Caco-2 (cell line): ENCODE measurements around the gene NELFB. TPM values are rescaled to one million over a fixed set of nuclear protein-coding genes. Genes with fewer than 3 reads are reported as not detected.

Experiments used
- BruUV-seq: library from RNA; stranded (reverse); fragments of 400-500 nt; replicated peaks from 2 replicates; lab custom pipeline; 2021; lab: Mats Ljungman, UMichigan
- CTCF ChIA-PET: fragments of 300-600 bp; sonication (Branson Sonifier 250); formaldehyde crosslinking; loops from one replicate; lab custom pipeline; 2022; ENCODE audit warnings: antibody characterized with exemption; lab: Charles Lee
- POLR2A ChIA-PET: fragments of 300-600 bp; sonication (Branson Sonifier 250); formaldehyde crosslinking; loops from one replicate; lab custom pipeline; 2022; ENCODE audit warnings: antibody characterized with exemption; lab: Charles Lee
- DNase-seq, 2 experiments: peaks; one replicate each; pipeline versions ENCODE4 v3.0.0 to v3.0.0-alpha.2; 2020 to 2022
- H3K27me3 ChIP-seq: replicated peaks from 2 replicates; pipeline ENCODE4 v1.6.0; 2011; ENCODE audit warnings: low read length; ENCODE audit not compliant: control insufficient read depth, insufficient read depth
- H3K36me3 ChIP-seq: 2 replicates; pipeline ENCODE4 v1.5.1; 2011; ENCODE audit warnings: low read length; ENCODE audit not compliant: control insufficient read depth, insufficient read depth
- H3K4me1 ChIP-seq: fragments of 250-450 bp; sonication (Bioruptor Pico); 2 replicates; pipeline ENCODE4 v1.5.1; 2020; ENCODE audit warnings: mild to moderate bottlenecking
- H3K4me3 ChIP-seq: 2 replicates; pipeline ENCODE4 v1.5.1; 2011; ENCODE audit warnings: low read depth, mild to moderate bottlenecking, control low read depth, low read length
- H3K9me3 ChIP-seq: fragments of 250-450 bp; sonication (Bioruptor Pico); 2 replicates; pipeline ENCODE4 v1.5.1; 2020; ENCODE audit warnings: mild to moderate bottlenecking, moderate library complexity
- H3K27ac Mint-ChIP-seq: one replicate; pipeline ENCODE4 v1.8.0; 2022; ENCODE audit warnings: mixed read lengths; ENCODE audit not compliant: unreplicated experiment
- H3K27me3 Mint-ChIP-seq: one replicate; pipeline ENCODE4 v1.8.0; 2022; ENCODE audit warnings: mixed read lengths; ENCODE audit not compliant: insufficient read depth, unreplicated experiment
- H3K36me3 Mint-ChIP-seq: one replicate; pipeline ENCODE4 v1.8.0; 2022; ENCODE audit warnings: mild to moderate bottlenecking, mixed read lengths; ENCODE audit not compliant: insufficient read depth, unreplicated experiment
- H3K4me1 Mint-ChIP-seq: one replicate; pipeline ENCODE4 v1.8.0; 2022; ENCODE audit warnings: low read depth, mixed read lengths; ENCODE audit not compliant: unreplicated experiment
- H3K4me3 Mint-ChIP-seq: one replicate; pipeline ENCODE4 v1.8.0; 2022; ENCODE audit warnings: mild to moderate bottlenecking, moderate library complexity, mixed read lengths; ENCODE audit not compliant: unreplicated experiment
- H3K9me3 Mint-ChIP-seq: one replicate; pipeline ENCODE4 v1.8.0; 2022; ENCODE audit warnings: mixed read lengths; ENCODE audit not compliant: unreplicated experiment
- intact Hi-C: fragments of 100-400 bp; cut with micrococcal nuclease; formaldehyde crosslinking; loops from one replicate; pipeline ENCODE4 v1.10.0; 2022; ENCODE audit not compliant: unreplicated experiment
- total RNA-seq: library from RNA; stranded (reverse); gene quantifications from 2 replicates; pipeline ENCODE4 v1.2.3, GENCODE V29; 2022
- TF ChIP-seq, protein P1 (sequence below), 2 experiments: fragments of 200-600 bp in 1 of 2; IDR thresholded peaks; 1 replicate in 1 of 2; 2 replicates in 1 of 2; pipeline versions ENCODE4 v1.5.1 to v1.8.0; 2011 to 2022; ENCODE audit warnings: antibody characterized with exemption in 1 of 2, control low read depth in 1 of 2, inconsistent platforms in 1 of 2, low read depth in 1 of 2, low read length in 1 of 2, mild to moderate bottlenecking in 1 of 2, moderate library complexity in 1 of 2; ENCODE audit not compliant: insufficient read depth in 1 of 2, severe bottlenecking in 1 of 2, unreplicated experiment in 1 of 2

The NELFB gene
- total RNA-seq, 1 experiment from 2014 or later = 79.1 TPM

DNA sequence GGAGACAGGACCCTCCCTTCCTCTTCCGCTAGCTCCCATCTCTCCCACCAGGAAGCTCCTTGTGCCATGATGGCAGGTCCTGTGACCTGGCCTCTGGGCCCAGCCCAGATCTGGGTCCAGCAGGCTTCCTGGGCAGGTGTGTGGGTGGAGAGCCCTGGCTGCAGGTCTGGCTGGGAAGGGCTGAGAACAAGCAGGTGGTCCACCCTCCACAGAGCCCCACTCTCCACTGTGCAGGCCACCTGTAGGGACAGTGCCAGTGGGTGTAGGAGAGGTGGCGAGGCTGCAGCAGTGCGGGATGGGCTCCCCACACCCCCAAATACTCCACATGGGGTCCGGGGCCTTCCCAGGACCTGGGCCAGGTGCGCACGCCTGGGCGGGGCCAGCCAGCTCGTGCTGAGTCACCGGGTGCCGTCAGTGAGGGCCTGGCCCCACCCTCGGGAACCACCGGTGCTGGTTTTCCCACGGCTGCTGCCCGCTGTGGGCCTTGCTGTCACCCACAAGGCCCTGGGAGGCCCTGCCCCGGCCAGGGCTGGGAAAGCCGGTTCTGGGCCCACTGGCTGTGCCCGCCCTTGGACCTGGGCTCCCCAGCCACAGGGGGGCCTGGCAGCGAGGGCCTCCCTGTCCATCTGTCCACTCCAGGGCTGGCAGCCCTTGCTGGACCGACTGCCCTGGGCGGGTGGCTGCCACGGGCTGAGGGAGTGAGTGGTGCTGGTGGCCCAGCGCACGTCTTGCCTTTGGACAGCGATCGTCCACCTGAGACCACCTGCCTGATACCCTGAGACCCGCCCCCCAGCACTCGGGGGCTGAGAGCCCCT is 56.3 kb downstream of the NELFB start:
- ChIA-PET POLR2A (interaction anchor here (1.3 kb wide), 1 partner anchor 9 kb away, joined by 7 read pairs; the partner anchor contains the start of gene NRARP), CTCF (interaction anchor here (1.0 kb wide), 1 partner anchor 9 kb away, joined by 3 read pairs; the partner anchor contains the start of gene NRARP)
- Histone ChIP-seq H3K9me3 (no peaks in the 10 kb centered on the region), H3K4me3 (no peak overlapping the region), H3K4me1 (peaks cover 62% of the 10 kb centered on the region), H3K27me3 (no peaks in the 10 kb centered on the region), H3K36me3 (no peaks in the 10 kb centered on the region)
- Mint-ChIP-seq H3K9me3 (no peaks in the 10 kb centered on the region), H3K4me1 (no peaks in the 10 kb centered on the region), H3K27ac (no peak overlapping the region), H3K36me3 (no peaks in the 10 kb centered on the region), H3K27me3 (no peaks in the 10 kb centered on the region), H3K4me3 (no peak overlapping the region)
- no TSS peak for BruUV-seq
- peak in 1 of 2 experiments; percentile 60 for DNase-seq
- TF ChIP-seq, protein P1, sequence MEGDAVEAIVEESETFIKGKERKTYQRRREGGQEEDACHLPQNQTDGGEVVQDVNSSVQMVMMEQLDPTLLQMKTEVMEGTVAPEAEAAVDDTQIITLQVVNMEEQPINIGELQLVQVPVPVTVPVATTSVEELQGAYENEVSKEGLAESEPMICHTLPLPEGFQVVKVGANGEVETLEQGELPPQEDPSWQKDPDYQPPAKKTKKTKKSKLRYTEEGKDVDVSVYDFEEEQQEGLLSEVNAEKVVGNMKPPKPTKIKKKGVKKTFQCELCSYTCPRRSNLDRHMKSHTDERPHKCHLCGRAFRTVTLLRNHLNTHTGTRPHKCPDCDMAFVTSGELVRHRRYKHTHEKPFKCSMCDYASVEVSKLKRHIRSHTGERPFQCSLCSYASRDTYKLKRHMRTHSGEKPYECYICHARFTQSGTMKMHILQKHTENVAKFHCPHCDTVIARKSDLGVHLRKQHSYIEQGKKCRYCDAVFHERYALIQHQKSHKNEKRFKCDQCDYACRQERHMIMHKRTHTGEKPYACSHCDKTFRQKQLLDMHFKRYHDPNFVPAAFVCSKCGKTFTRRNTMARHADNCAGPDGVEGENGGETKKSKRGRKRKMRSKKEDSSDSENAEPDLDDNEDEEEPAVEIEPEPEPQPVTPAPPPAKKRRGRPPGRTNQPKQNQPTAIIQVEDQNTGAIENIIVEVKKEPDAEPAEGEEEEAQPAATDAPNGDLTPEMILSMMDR (IDR thresholded peaks at IDR 0.05; ENCODE audit: insufficient read depth in 1 of 2, low read depth in 1 of 2, low read length in 1 of 2, severe bottlenecking in 1 of 2, unreplicated experiment in 1 of 2) = no peak
- intact Hi-C loops = no loop called here

DNA sequence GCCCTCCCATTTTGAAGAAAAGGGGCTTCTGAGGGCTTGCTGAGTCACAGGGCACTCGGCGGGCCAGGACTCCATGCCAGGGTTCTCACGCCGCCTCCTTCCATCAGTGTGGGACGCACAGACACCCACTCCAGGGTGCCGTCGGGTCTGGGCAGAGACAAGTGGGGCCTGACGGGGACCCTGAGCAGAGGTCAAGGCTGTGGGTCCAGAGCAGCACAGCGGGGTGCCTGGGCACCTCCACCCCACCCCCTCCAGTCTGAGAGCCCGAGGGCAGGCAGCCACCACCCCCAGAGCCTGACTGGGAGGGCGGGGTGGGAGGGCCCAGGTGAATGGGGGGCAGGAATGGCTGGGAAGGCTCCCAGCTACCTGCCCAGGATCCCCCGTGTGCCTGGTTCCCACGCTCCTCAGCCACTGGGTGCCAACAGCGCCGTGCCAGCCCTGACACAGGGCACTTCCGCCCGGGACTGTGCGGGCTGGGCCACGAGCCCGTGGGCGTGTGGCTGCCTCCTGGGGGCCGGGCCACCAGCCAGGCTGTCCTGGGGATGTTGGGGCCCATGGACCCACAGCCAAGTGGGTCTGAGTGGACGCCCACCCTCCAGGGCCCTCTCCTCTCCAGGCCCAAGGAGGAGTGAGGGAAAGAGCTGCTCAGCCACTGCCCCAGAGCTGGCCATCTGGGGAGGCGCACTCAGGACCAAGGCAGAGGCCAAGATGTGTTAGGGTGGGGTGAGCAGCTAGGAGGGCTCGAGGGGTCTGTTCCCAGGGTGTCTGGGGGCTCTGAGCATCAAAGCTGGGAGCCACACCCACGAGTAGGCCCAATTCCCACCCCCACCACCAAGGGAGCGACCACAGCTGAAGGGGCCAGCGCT is 57.1 kb downstream of the NELFB start:
- POLR2A ChIA-PET = interaction anchor here (1.3 kb wide), 2 partner anchors 10 kb away, joined by 4 to 7 read pairs; partner anchors contain the start of gene NRARP
- Mint-ChIP-seq H3K36me3 (no peaks in the 10 kb centered on the region), H3K4me3 (no peak overlapping the region), H3K27ac (no peak overlapping the region), H3K4me1 (no peaks in the 10 kb centered on the region), H3K9me3 (no peaks in the 10 kb centered on the region), H3K27me3 (no peaks in the 10 kb centered on the region)
- intact Hi-C loops = no loop called here
- TF ChIP-seq, protein P1 (IDR thresholded peaks at IDR 0.05; ENCODE audit: insufficient read depth in 1 of 2, low read depth in 1 of 2, low read length in 1 of 2, severe bottlenecking in 1 of 2, unreplicated experiment in 1 of 2) = no peak
- no TSS peak for BruUV-seq
- H3K4me3 ChIP-seq = no peak overlapping the region
- no peak for DNase-seq
- H3K36me3 ChIP-seq = no peaks in the 10 kb centered on the region
- CTCF ChIA-PET = interaction anchor here (1.7 kb wide), 1 partner anchor 10 kb away, joined by 7 read pairs; the partner anchor contains the start of gene NRARP
- no peaks in the 10 kb centered on the region for H3K27me3 ChIP-seq
- peaks cover 63% of the 10 kb centered on the region for H3K4me1 ChIP-seq
- H3K9me3 ChIP-seq = no peaks in the 10 kb centered on the region

DNA sequence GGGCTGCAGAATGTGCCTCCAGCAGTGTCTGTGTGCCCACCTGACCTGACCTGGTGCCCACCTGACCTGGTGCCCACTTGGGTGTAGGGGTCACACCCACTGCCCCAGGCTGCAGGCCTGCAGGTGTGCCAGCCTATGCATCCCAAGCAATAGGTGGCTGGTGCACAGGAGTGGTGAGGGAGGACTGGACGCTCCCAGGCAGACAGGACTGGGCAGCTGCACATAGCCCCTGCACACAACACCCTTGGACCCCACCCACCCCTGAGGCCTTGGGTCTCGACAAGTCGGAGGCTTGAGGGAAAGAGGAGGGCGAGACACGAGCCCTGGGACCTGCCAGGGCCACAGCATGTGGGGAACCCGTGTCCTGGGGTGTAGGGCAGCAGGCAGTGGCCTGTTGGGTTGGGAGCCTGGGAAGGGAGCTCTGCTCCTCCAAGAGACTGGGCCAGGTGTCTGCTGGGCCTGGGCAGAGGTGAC is 57.8 kb downstream of the NELFB start:
- peak in 1 of 2 experiments; percentile 43 for DNase-seq
- no peak overlapping the region for H3K4me3 ChIP-seq
- TF ChIP-seq, protein P1 (IDR thresholded peaks at IDR 0.05; ENCODE audit: insufficient read depth in 1 of 2, low read depth in 1 of 2, low read length in 1 of 2, severe bottlenecking in 1 of 2, unreplicated experiment in 1 of 2) = no peak
- no TSS peak for BruUV-seq
- intact Hi-C loops = no loop called here
- H3K9me3 ChIP-seq = no peaks in the 10 kb centered on the region
- Mint-ChIP-seq H3K4me1 (no peaks in the 10 kb centered on the region), H3K27me3 (no peaks in the 10 kb centered on the region), H3K9me3 (no peaks in the 10 kb centered on the region), H3K4me3 (no peak overlapping the region), H3K27ac (no peak overlapping the region), H3K36me3 (no peaks in the 10 kb centered on the region)
- no peaks in the 10 kb centered on the region for H3K27me3 ChIP-seq
- ChIA-PET CTCF (interaction anchor here (0.5 to 1.7 kb wide), 2 partner anchors 10 to 18 kb away, joined by 5 to 7 read pairs; partner anchors contain the start of gene NRARP), POLR2A (interaction anchor here (0.9 to 1.3 kb wide), 2 partner anchors 10 to 19 kb away, joined by 4 read pairs; partner anchors contain the start of gene NRARP)
- H3K36me3 ChIP-seq = no peaks in the 10 kb centered on the region
- H3K4me1 ChIP-seq = peaks cover 58% of the 10 kb centered on the region
